ENCODE results near the gene XRRA1.

- no peak for TF ChIP-seq POLR2A (IDR thresholded peaks at IDR 0.05; ENCODE audit: borderline replicate concordance, extremely low read depth, insufficient read depth, insufficient read length)
- no peak for TF ChIP-seq ELF1 (IDR thresholded peaks at IDR 0.05; ENCODE audit: borderline replicate concordance, low read depth)
- TF ChIP-seq POLR2AphosphoS5 (IDR thresholded peaks at IDR 0.05; ENCODE audit: low read depth, low read length): no peak
- TF ChIP-seq CTCF (IDR thresholded peaks at IDR 0.05 in 2 of 3, conservative IDR thresholded peaks at IDR 0.05 in 1 of 3; ENCODE audit: borderline replicate concordance in 1 of 3, insufficient read depth in 1 of 3, low read depth in 2 of 3, low read length in 2 of 3): no peak
- no peak for TF ChIP-seq TCF7L2 (IDR thresholded peaks at IDR 0.05; ENCODE audit: borderline replicate concordance, extremely low read depth, insufficient read depth, insufficient read length)
- TF ChIP-seq RAD21 (IDR thresholded peaks at IDR 0.05; ENCODE audit: low read depth): no peak
- TF ChIP-seq EZH2phosphoT487 (IDR thresholded peaks at IDR 0.05; ENCODE audit: borderline replicate concordance): no peak
- TF ChIP-seq JUND (IDR thresholded peaks at IDR 0.05): no peak
- no peak for TF ChIP-seq CBX3 (IDR thresholded peaks at IDR 0.05; ENCODE audit: low read depth)
- TF ChIP-seq YY1 (IDR thresholded peaks at IDR 0.05; ENCODE audit: extremely low read depth, insufficient replicate concordance, low read depth, low read length): no peak
- TF ChIP-seq SIN3A (IDR thresholded peaks at IDR 0.05; ENCODE audit: low read depth): no peak
- no peak for TF ChIP-seq ZFX (IDR thresholded peaks at IDR 0.05)
These were observed 35.8 kb upstream of the XRRA1 start for GRCh38 chr11:74984730-74985129.
